Measurements from ENCODE around the gene EFNA3. TPM values are rescaled to one million over a fixed set of nuclear protein-coding genes. Genes with fewer than 3 reads are reported as not detected.

Gene EFNA3
- total and polyA plus RNA-seq, 9 of the 15 experiments (the other 6 are each of a cell fraction or from before 2014, with no cell fraction given), result 0.59 to 7.9 (median 4.7) TPM

DNA sequence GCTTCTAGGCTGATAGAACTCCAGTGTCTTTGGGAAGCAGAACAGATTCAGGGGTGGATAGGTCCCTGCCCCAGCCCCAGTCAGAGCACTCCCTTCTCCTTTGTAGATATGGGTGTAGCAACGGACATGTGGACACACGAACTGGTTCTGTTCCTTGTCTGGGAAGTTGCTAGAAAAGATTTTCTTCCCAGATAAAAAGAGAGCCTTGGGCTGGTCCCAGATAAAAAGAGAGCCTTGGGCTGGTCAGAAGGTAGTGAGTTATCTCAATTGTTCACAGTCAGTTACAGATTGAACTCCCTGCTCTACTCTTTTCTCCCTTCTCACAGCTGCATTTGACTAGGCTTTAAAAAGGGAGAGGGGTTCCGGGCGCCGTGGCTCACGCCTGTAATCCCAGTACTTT lies 41.6 kb downstream of the EFNA3 start:
- H3K27ac ChIP-seq (ENCODE audit: extremely low read depth, low read depth, low read length), result peak overlapping the region; percentile 35; the same call in 1 of the 3 replicates
- 0% methylated on average over 6 of the region's 6 CpGs for WGBS (ENCODE audit: insufficient coverage, low coverage, missing lambda C conversion rate)
- FAIRE-seq (peak; percentile 63), DNase-seq (ENCODE audit: extremely low read depth in 1 of 4, low spot score in 3 of 4) (peak in 2 of 4 experiments; percentile 56), ATAC-seq (peak; percentile 79)
- H3K9me3 ChIP-seq (replicated peaks; ENCODE audit: control insufficient read depth, insufficient read depth, low read depth, low read length), result no peaks in the 10 kb centered on the region
- H3K4me3 ChIP-seq, result no peak overlapping the region
- ChIA-PET CTCF (ENCODE audit: low intra/inter-chr PET ratio) (interaction anchor here (1.3 kb wide), 1 partner anchor 48 kb away, joined by 3 read pairs; no protein-coding TSS in a partner anchor), POLR2A (interaction anchor here (0.6 to 1.0 kb wide), 5 partner anchors 8 to 48 kb away, joined by 3 read pairs; no protein-coding TSS in a partner anchor)
- H3K4me1 ChIP-seq (replicated peaks in 1 of 2; ENCODE audit: control insufficient read depth in 2 of 2, insufficient read depth in 2 of 2, low read length in 2 of 2), result peaks cover 15 to 19% of the 10 kb centered on the region in 2 experiments
- H2AFZ ChIP-seq (ENCODE audit: low read depth, low read length), result peak overlapping the region; percentile 0; the same call in 1 of the 2 replicates
- H3K9ac ChIP-seq (ENCODE audit: insufficient read depth in 1 of 2, low read depth in 2 of 2, low read length in 2 of 2), result peak overlapping the region in 1 of 2 experiments; percentile 74; a peak in 1 of 4 replicates
- no peaks in the 10 kb centered on the region for H3K36me3 ChIP-seq (ENCODE audit: control insufficient read depth, insufficient read depth, low read length)
- no peaks in the 10 kb centered on the region for H4K20me1 ChIP-seq (replicated peaks; ENCODE audit: control insufficient read depth, insufficient read depth, low read length)
- BruUV-seq (replicated peaks), result no TSS peak
- in situ Hi-C loops (cut with MboI), result no loop called here
- H3K27me3 ChIP-seq (ENCODE audit: control insufficient read depth in 2 of 2, insufficient read depth in 2 of 2, low read length in 2 of 2), result no peaks in the 10 kb centered on the region
- intact Hi-C loops (cut with micrococcal nuclease), result no loop called here
- H3K9me1 ChIP-seq (ENCODE audit: control insufficient read depth, insufficient read depth, low read length), result no peaks in the 10 kb centered on the region
- no peaks in the 10 kb centered on the region for H3K79me2 ChIP-seq (ENCODE audit: control insufficient read depth, insufficient read depth, low read length)
- H3K4me2 ChIP-seq (ENCODE audit: insufficient read depth, low read length), result peak overlapping the region; percentile 17; the same call in 1 of the 2 replicates
- TF ChIP-seq RCOR1 (IDR thresholded peaks at IDR 0.05; ENCODE audit: borderline replicate concordance in 1 of 2, low read depth in 2 of 2, low read length in 2 of 2) (peak in 1 of 2 experiments; percentile 58; a peak in 1 of 4 replicates), GATA2 (CRISPR knock-in tag; IDR thresholded peaks at IDR 0.05) (peak; percentile 48; the same call in 1 of the 2 replicates), DPF2 (IDR thresholded peaks at IDR 0.05) (0 out of 2 replicates have a peak, but pooled peaks have one; percentile 31), ARID1B (IDR thresholded peaks at IDR 0.05) (peak; percentile 50), ZFP36 (IDR thresholded peaks at IDR 0.05; ENCODE audit: low read depth, low read length, partially characterized antibody) (peak; percentile 6), HDAC2 (IDR thresholded peaks at IDR 0.05) (no peak; the same call in 1 of the 2 replicates), MYC (IDR thresholded peaks at IDR 0.05; ENCODE audit: low read depth, low read length) (0 out of 2 replicates have a peak, but pooled peaks have one; percentile 37), MYC (CRISPR knock-in tag; IDR thresholded peaks at IDR 0.05; ENCODE audit: borderline replicate concordance, low read depth) (no peak), CBFA2T3 (IDR thresholded peaks at IDR 0.05) (peak; percentile 69), TAL1 (IDR thresholded peaks at IDR 0.05) (peak; percentile 42), TBL1XR1 (IDR thresholded peaks at IDR 0.05; ENCODE audit: low read length in 2 of 2) (0 out of 4 replicates have a peak, but pooled peaks of 1 of the 2 experiments have one; percentile 18), CTBP1 (IDR thresholded peaks at IDR 0.05; ENCODE audit: borderline replicate concordance) (peak; percentile 45; the same call in 1 of the 2 replicates), SIN3A (IDR thresholded peaks at IDR 0.05; ENCODE audit: borderline replicate concordance in 2 of 2, control insufficient read depth in 1 of 2, low read depth in 2 of 2, low read length in 2 of 2) (no peak), L3MBTL2 (IDR thresholded peaks at IDR 0.05) (peak; percentile 51; the same call in 1 of the 2 replicates), SOX6 (IDR thresholded peaks at IDR 0.05) (peak; percentile 48; the same call in 1 of the 2 replicates), SMARCA4 (IDR thresholded peaks at IDR 0.05) (peak; percentile 32; the same call in 1 of the 2 replicates), TCFL5 (CRISPR knock-in tag; conservative IDR thresholded peaks at IDR 0.05) (no peak), FOSL1 (tag; conservative IDR thresholded peaks at IDR 0.05) (peak; percentile 12; the same call in 1 of the 2 replicates), ZNF766 (CRISPR knock-in tag; conservative IDR thresholded peaks at IDR 0.05) (0 out of 2 replicates have a peak, but pooled peaks have one; percentile 23), MAZ (CRISPR knock-in tag; conservative IDR thresholded peaks at IDR 0.05 in 1 of 2, IDR thresholded peaks at IDR 0.05 in 1 of 2) (peak in 1 of 2 experiments; percentile 13; a peak in 1 of 4 replicates), GATAD2A (IDR thresholded peaks at IDR 0.05) (no peak), EP300 (IDR thresholded peaks at IDR 0.05; ENCODE audit: low read length) (0 out of 2 replicates have a peak, but pooled peaks have one; percentile 38), TBP (optimal IDR thresholded peaks at IDR 0.05; ENCODE audit: low read depth, low read length) (peak; percentile 26)
- TF ChIP-seq, protein P1, sequence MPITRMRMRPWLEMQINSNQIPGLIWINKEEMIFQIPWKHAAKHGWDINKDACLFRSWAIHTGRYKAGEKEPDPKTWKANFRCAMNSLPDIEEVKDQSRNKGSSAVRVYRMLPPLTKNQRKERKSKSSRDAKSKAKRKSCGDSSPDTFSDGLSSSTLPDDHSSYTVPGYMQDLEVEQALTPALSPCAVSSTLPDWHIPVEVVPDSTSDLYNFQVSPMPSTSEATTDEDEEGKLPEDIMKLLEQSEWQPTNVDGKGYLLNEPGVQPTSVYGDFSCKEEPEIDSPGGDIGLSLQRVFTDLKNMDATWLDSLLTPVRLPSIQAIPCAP (CRISPR knock-in tag; IDR thresholded peaks at IDR 0.05; ENCODE audit: borderline replicate concordance), result no peak
